ENCODE results near the gene IFI6.
A peak's percentile ranks its signal among the peaks of the same experiment; 100 is the strongest.

IFI6 gene

GRCh38 chr1:27672750-27673112 is 739 bp upstream of the IFI6 start:
- DNase-seq (ENCODE audit: low spot score): no peak

- DNase-seq (ENCODE audit: low spot score): no peak
Observed at GRCh38 chr1:27669876-27670275, 2.1 kb downstream of the IFI6 start.

GRCh38 chr1:27668808-27669723 is 2.9 kb downstream of the IFI6 start:
- peak; percentile 87 for DNase-seq (ENCODE audit: low spot score)

DNA sequence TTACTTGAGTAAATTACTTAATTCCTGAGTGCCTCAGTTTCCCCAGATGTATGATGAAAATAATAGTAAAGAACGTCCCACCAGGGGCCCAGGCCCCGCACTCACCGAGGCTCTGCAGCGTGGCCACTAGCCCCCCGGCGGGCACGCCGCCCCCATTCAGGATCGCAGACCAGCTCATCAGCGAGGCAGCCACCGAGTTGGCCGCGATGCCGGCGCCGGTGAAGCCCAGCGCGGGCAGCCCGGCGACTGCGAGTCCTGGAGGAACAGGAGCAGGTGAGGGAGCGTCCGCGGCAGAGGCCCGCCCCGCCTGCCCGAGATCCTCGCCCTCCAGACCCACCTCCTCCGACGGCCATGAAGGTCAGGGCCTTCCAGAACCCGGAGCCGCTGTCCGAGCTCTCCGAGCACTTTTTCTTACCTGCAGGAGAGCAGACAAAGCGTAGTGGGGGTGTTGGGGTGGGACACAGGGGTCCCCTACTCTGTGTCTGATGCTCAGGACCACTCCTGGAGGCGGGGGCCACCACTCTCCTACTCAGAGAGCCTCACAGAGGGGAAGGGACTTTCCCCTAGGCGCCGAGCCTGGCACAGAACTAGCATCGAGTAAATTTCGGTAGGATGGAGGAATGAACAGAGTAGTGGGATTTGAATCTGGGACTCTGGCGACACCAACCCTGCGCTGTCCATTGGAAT is 3.7 kb downstream of the IFI6 start:
- DNase-seq (ENCODE audit: low spot score): no peak

DNA sequence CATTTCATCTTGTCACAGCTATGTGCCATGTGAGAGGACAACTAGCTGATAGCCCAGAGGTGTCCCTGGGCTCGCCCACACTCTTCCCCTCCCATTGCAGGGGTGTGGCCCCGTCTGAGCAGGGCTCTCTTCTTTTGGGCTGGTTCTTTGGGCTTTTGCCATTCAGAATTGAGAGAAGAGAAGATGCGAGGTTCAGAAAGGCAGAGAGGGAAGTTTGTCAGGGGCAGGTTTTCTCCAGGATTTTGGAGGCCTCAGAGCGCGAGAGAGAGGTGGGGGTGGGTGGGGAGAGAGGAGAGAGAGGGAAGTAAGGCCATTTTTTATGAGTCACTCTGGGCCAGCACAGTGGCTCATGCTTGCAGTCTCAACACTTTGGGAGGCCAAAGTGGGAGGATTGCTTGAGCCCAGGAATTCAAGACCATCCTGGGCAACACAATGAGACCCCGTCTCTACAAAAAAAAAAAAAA is 5.2 kb downstream of the IFI6 start:
- DNase-seq (ENCODE audit: low spot score): no peak

DNA sequence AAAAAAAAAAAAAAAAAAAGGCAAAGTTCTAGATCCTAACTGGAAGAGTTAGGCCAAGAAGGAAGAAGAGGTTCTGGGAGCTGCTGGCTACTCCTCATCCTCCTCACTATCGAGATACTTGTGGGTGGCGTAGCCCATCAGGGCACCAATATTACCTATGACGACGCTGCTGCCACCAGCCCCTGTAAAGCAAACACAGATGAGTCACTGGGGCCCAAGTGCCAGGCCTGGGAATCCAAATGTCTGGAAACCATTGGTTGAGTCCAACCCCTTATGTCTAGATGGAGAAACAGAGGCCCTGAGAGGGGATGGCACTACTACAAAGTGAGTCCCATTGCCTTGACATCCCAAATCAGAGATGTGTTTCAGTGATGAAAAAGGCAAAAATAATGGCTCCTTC is 5.7 kb downstream of the IFI6 start:
- no peak for DNase-seq (ENCODE audit: low spot score)

DNA sequence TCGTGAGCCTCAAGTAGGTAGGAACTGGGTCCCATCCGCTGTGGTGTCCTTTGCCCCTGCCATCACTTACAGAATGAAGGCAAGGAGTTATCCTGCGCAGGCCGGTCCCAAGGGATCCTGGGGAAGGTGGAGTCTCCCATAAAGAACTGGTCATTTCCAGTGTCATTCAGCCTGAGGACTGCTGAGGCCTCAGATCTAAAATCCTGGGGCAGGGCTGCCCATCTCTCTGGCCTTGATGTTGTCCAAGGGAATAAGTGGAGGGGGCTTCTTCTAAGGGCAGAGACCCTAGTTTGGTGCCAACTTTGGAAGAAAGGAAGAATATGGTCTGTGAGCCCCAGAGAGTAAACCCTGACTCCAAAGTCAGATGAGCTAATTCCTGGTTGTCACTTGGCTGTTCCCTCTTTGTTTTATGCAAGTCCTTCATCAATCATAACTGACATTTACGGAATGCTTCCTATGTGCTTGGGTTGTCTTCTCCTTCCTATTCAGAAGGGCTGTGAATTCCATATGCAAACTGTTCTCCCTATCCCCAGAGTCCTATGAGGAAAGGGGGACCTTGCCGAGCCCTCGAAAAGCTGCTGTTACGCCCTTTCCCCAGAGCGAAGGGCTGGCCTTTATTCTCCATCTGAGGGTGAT is 6.9 kb downstream of the IFI6 start:
- no peak for DNase-seq (ENCODE audit: low spot score)

DNA sequence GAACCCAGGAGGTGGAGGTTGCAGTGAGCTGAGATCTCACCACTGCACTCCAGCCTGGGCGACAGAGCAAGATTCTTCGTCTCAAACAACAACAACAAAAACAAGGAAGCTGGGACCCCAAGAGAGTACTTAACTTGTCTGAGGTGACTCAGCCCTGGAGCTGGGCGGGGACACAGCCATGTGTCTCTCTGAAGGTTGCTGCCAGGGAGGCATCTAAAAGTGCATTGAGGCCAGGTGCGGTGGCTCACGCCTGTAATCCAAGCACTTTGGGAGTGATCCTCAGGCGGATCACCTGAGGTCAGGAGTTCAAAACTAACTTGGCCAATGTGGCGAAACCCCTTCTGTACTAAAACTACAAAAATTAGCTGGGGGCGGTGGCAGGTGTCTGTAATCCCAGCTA is 7.7 kb downstream of the IFI6 start:
- no peak for DNase-seq (ENCODE audit: low spot score)

DNA sequence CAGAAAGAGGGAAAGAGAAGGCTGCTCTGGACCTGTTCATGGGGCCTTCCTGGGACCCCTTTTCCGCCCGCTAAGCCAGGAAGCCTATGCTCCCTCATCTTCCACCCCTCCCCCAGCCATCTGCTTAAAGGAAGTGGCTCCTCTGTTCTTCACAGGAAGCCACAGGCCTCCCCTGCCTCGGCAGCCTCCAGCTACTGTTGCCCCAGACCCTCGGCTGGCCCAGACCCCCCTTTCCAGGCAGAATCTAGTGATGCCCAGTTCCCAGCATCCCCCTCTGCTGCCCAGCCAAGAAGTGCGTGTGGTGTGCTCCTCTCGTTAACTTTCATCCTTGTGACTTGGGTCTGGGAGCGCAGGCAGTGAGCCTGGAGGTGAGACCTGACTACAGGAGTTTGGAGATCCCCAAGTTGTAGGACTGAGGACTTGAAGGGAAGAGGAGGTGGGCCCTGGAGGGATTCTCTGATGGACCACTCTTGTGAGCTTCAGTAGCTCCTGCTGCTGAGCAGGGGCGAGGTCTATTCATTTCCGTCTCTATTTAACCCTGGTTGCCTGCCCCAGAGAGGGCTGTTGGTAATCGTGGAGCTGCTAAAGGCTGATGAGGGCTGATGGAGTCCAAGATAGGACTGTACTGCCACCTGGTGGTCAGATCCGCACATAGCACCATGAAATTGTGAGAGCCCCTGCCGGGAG is 9.1 kb downstream of the IFI6 start:
- peak; percentile 92 for DNase-seq (ENCODE audit: low spot score)

DNA sequence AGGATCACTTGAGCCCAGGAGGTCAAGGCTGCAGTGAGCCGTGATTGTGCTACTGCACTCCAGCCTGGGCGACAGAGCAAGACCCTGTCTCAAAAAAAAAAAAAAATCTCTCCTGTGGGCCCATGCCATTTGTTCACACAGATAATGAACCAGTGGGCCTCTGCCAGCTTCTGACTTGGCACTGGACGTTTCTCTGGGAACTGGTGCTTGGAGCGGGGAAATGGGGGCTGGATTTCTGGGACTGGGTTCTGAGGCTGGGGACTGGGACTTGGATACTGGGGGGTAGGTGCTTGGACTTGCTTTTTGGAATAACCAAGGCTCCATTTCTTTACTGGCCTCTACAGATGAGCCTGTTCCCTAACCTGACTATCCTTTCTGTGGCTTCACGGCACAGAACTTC is 9.7 kb downstream of the IFI6 start:
- no peak for DNase-seq (ENCODE audit: low spot score)

- DNase-seq (ENCODE audit: low spot score): no peak
Observed at GRCh38 chr1:27661412-27662075, 10.4 kb downstream of the IFI6 start.

GRCh38 chr1:27660300-27660835 is 11.6 kb downstream of the IFI6 start:
- DNase-seq (ENCODE audit: low spot score): no peak

DNA sequence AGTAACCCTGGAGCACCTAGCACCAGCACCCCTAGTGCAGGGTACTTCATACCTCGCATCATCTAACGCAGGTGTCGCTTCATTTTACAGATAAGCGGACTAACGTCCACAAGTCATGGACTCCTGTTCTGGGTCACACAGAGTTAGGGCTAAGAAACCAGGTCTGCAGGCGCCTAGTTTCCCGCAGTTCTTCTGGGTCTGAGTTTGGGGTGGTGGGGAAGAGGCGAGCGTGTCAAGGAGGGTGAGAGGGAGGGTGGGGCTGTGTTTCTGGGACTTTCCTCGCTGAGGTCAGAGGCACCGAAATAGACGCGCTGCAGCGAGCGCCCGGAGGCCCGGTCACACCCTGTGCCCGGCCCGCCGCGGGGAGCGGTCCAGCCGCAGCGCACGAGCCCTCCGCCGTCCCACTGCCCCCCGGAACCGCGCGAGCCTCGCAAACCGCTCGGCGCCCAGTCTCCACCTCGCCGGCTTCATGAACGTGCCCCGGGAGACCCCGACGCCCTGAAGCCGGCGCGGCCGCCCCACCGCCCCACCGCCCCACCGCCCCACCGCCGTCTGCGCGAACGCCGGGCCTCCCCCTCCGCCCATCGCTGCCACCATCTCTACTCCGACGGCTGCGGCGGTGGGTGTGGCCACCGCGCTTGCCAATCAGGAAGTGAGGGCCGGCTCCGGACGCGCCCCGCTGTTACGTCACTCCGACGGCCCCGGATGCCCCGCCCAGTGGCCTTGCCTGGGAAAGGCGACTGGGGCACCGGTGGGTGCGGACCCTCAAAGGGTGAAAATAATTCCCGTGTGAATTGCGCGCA is 12.3 kb downstream of the IFI6 start:
- DNase-seq (ENCODE audit: low spot score): peak; percentile 94

GRCh38 chr1:27658951-27659496 is 13.0 kb downstream of the IFI6 start:
- no peak for DNase-seq (ENCODE audit: low spot score)

GRCh38 chr1:27656157-27656893 is 15.7 kb downstream of the IFI6 start:
- peak; percentile 66 for DNase-seq (ENCODE audit: low spot score)

- DNase-seq (ENCODE audit: low spot score): no peak
Observed at GRCh38 chr1:27655151-27655937, 16.6 kb downstream of the IFI6 start.

DNA sequence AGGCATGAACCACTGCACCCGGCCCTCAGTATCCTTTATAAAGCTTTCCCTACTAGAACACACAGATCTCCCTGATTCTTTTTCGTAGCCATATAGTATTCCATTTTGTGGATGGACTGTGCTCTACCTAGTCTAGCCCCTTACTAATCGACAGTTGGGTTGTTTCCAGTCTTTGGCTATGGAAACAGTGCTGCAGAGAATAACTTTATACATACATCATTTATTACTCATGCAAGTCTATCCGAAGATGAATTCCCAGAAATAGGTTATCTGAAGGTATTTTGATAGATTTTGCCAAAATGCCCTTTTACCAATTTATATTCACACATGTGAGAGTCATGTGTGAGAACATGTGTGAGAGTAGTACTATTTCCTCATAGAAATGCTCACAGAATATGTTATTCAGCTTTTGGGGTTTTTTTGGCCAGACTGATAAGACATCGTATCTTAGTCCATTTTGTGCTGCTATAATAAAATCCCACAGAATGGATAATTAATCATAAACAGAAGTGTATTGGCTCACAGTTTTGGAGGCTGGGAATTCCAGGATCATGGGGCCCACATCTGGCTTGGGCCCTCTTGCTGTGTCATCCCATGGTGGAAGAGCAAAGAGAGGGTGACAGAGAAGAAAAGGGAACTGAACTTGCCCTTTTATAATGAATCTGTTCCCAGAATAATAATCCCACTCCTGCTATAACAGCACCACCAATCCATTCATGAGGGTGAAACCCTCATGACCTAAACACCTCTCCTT is 19.7 kb downstream of the IFI6 start:
- DNase-seq (ENCODE audit: low spot score): no peak
